Stimulated activated naive CD8-positive, alpha-beta T cell treated with anti-CD3 and anti-CD28 coated beads, Interleukin-15, amount 100 ng/mL, for 72 hours (primary cell): ENCODE data around the gene HEPACAM.

ENCODE experiments used
- ATAC-seq: fragments of 150-1000 bp; cut with Tn5 transposase; 2 replicates; pipeline ENCODE4 v1.10.0; 2021; ENCODE audit warnings: mild to moderate bottlenecking, moderate library complexity
- DNase-seq, 2 donors: peaks; one replicate each; pipeline ENCODE4 v3.0.0; 2021 to 2022
- H3K27ac Mint-ChIP-seq, 2 donors: one replicate each; pipeline ENCODE4 v1.8.0; 2022; ENCODE audit warnings: mild to moderate bottlenecking in 2 of 2, mixed read lengths in 2 of 2, moderate library complexity in 2 of 2
- H3K27me3 Mint-ChIP-seq: one replicate; pipeline ENCODE4 v1.8.0; 2022; ENCODE audit warnings: mixed read lengths
- H3K4me1 Mint-ChIP-seq: one replicate; pipeline ENCODE4 v1.8.0; 2022; ENCODE audit warnings: mild to moderate bottlenecking, mixed read lengths
- H3K4me3 Mint-ChIP-seq, 2 donors: one replicate each; pipeline ENCODE4 v1.8.0; 2022; ENCODE audit warnings: mild to moderate bottlenecking in 2 of 2, mixed read lengths in 2 of 2, moderate library complexity in 1 of 2
- H3K9me3 Mint-ChIP-seq, 2 donors: one replicate each; pipeline ENCODE4 v1.8.0; 2022; ENCODE audit warnings: mixed read lengths in 2 of 2

The HEPACAM gene

DNA sequence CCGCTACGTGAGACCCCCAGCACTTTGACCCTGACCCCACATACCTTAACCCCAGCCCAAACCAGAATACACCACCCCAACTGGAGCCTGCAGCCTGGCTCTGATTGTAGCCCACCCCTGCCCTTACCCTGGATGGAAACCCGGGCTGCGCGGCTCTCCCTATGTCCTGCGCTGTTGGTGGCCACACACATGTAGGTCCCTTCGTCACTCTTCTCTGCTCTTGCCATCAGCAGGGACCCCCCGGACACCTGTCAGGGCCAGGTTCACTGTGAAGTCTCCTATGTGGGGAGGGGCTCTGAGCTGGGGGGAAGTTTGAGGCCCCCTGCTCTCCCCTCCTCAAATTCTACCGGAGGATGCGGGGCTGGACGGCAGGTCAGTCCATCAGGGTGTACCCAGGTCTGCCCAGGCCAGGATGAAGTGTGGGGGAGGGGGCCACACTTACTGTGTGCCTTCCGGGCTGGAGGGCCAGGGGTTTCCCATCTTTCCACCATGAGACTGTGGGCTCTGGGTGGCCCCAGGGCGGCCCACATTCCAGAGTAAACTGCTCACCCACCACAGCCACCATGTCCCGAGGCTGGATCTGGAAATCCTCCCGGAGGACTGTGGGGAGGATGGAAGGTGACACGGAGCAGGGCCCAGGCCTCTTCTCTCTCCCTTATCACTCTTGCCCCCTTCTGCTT is 39.6 kb downstream of the HEPACAM start:
- DNase-seq: no peak
- peaks cover 29% of the 10 kb centered on the region for H3K27me3 Mint-ChIP-seq
- ATAC-seq: no peak
- H3K27ac Mint-ChIP-seq: no peak overlapping the region
- no peak overlapping the region for H3K4me3 Mint-ChIP-seq
- no peaks in the 10 kb centered on the region for H3K9me3 Mint-ChIP-seq
- H3K4me1 Mint-ChIP-seq: no peaks in the 10 kb centered on the region

DNA sequence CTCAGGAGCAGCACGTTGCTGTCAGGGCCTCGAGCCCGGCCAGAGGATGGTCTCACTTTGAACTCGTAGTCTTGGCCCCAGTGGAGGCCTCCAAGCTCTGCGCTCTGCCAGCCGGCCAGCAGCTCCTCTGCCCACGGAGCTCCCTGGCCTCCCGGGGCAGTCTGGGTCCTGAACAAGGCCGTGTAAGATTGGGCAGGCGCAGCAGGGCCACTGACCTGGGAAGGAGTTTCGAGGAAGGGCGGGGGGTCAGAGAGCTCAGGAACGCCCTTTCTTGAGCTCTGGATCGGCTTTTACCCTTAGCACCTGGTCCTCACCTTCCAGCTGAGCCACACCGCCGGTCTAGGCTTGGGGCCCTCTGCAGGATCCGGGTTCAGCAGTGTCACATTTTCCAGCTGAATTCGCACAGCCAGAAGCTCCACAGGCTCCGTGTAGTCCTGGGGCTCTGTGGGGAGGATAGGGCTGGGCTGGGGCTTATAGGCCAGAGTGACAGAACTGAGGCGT is 40.3 kb downstream of the HEPACAM start:
- Mint-ChIP-seq H3K9me3 (no peaks in the 10 kb centered on the region), H3K27ac (no peak overlapping the region), H3K27me3 (peaks cover 22% of the 10 kb centered on the region), H3K4me1 (no peaks in the 10 kb centered on the region), H3K4me3 (no peak overlapping the region)
- DNase-seq: no peak
- no peak for ATAC-seq

DNA sequence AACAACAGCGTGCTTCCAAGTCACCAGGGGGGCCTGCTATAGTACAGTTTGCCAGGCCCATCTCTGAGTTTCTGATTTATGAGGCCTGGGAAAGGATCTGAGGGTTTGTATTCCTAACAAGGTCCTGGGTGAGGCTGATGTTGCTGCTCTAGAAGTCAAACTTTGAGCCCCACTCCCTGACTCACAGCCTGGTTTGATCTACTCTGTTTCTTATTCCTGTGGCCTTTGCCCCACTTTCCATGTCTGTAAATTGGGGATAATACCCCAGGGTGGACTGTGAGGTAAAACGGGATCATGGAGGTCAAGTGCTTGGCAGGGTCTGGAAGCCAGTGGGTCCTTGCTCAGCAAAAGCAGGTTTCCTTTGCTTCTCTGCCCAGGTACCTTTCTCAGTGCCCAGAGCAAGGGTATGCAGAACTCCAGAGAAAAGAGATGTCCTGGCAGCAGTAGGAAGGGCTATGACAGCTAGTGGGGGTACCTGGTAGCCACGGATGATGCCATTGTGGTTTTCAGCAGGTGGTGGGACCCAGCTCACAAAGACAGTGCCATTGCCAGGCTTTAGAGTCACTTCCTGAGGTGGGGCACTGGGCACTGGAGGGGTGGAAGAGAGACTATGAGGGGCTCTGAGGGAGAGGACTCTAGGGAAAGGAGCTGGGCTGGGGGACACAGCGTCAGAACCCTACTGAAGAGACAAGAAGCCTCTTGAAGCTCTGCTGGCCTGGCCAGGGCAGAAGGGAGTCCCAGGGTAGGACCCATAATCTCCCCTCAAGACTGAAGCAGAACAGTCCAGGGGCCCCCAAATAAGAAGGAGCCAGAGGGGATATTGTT is 41.0 kb downstream of the HEPACAM start:
- DNase-seq: no peak
- Mint-ChIP-seq H3K4me3 (no peak overlapping the region), H3K4me1 (no peaks in the 10 kb centered on the region)

DNA sequence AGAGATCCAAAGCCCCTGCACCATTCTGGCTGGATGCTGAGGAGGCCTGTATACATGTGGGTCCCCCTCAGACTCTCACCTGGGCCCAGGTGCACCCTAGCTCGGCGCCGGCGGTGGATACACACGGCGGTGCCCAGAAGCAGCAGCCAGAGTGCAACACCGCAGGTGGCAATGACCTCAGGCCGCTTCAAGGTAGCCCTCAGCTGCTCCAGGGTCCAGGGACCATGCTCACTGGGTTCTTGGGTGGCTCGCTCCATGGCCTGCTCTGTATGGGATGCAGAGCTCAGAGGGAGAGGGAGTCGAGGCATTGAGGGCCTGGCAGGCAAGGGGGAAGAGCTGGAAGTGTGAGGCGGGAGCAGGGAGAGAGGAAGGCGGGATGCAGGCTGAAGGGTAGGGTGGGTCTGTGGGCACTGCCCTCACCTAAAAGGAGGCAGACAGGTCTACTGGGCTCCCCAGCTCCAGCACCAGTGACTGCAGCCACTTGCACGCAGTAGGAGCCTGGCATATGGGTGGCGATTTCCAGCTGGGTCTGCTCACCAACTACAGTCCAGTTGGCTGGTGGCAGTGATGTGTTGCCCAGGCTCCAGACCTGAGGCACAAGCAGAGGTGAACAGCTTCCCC is 42.0 kb downstream of the HEPACAM start:
- ATAC-seq: no peak
- H3K4me1 Mint-ChIP-seq: no peaks in the 10 kb centered on the region

More for the DNA sequence above, 41.0 kb downstream of the HEPACAM start:
- peaks cover 17% of the 10 kb centered on the region for H3K27me3 Mint-ChIP-seq
- ATAC-seq: no peak
- H3K27ac Mint-ChIP-seq: no peak overlapping the region
- H3K9me3 Mint-ChIP-seq: no peaks in the 10 kb centered on the region

DNA sequence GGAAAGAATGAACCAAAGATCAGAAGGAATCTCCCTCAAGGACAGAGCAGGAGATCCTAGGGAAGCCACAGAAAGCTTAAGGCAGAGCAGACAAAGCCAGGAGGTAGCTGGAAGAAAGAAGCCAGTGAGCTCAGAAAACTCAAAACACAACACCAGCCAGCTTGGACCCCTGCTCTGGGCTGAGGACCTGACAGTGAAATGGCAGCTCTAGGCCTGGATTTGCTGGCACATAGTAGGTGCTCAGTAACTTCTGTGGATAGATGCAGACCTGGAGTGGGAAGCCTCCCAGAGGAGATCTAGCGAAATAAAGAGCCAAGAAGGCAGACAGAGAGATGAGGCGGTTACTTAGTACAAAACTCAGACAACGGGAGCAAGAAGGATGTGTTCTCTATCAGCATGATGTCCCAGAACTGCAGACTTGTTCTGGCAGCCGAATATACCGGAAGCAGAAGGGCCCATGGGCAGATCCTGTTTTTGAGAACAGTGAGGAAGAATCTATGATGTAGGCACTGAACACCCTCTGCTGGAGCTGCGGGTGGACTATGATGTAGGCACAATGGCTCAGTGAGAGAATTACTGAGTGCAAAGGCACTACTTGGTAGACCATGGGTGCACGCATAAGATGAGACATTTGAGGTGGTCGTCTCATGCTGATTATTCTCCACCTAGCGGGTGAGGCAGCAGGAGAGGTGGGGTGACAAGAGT is 42.9 kb downstream of the HEPACAM start:
- Mint-ChIP-seq H3K27me3 (peaks cover 8% of the 10 kb centered on the region), H3K9me3 (no peaks in the 10 kb centered on the region), H3K27ac (no peak overlapping the region), H3K4me3 (no peak overlapping the region), H3K4me1 (no peaks in the 10 kb centered on the region)
- DNase-seq (no peak), ATAC-seq (no peak)

More for the DNA sequence above, 42.0 kb downstream of the HEPACAM start:
- Mint-ChIP-seq H3K9me3 (no peaks in the 10 kb centered on the region), H3K4me3 (no peak overlapping the region), H3K27me3 (peaks cover 8% of the 10 kb centered on the region), H3K27ac (no peak overlapping the region)
- no peak for DNase-seq

DNA sequence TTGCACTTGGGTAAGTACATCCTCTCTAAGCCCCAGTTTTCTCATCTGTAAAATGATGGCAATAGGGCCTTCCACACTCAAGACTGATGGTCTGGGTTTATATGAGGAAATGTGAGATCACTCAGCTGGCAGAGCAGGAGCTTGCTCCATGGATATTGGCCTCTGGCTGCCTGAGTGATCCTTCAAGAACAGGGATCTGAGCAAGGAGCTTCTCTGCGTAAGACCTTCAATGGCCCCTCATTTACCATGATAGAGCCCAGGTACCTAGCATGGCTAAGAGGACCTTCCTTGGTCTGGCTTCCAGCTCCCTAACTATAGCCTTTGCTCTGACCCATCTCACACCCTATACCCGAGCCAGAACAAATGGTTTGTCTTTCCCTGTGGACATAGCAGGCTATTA is 43.7 kb downstream of the HEPACAM start:
- DNase-seq: no peak
- H3K27me3 Mint-ChIP-seq: peaks cover 8% of the 10 kb centered on the region
- no peak overlapping the region for H3K4me3 Mint-ChIP-seq

DNA sequence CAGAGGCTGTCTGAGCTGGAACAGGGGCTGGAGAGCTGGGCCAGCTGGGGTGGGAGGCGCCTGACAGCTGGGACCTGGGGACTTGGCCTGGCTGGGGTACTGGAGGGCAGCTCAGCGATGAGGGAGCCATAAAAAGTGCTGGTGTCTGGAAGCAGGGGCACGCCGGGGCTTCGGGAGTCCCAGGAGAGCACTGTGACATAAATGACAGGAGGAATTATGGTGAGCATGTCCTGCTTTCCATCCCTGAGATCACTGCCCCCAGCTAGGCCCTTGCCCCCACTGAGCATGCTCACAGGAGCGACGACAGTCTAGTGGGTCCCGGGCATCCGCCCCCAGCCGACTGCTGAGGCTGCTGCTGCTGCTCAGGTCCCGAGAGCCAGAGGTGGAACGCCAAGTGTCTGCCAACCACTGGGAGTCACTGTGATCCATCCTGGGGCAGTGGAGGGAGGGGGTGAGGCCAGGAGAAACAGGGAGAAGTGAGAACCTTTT is 44.4 kb downstream of the HEPACAM start:
- no peak for DNase-seq
- H3K4me1 Mint-ChIP-seq: no peaks in the 10 kb centered on the region
- peaks cover 15% of the 10 kb centered on the region for H3K27me3 Mint-ChIP-seq
- H3K27ac Mint-ChIP-seq: no peak overlapping the region
- no peak for ATAC-seq
- no peaks in the 10 kb centered on the region for H3K9me3 Mint-ChIP-seq
- H3K4me3 Mint-ChIP-seq: no peak overlapping the region

More for the DNA sequence above, 43.7 kb downstream of the HEPACAM start:
- ATAC-seq: no peak
- Mint-ChIP-seq H3K9me3 (no peaks in the 10 kb centered on the region), H3K4me1 (no peaks in the 10 kb centered on the region), H3K27ac (no peak overlapping the region)

DNA sequence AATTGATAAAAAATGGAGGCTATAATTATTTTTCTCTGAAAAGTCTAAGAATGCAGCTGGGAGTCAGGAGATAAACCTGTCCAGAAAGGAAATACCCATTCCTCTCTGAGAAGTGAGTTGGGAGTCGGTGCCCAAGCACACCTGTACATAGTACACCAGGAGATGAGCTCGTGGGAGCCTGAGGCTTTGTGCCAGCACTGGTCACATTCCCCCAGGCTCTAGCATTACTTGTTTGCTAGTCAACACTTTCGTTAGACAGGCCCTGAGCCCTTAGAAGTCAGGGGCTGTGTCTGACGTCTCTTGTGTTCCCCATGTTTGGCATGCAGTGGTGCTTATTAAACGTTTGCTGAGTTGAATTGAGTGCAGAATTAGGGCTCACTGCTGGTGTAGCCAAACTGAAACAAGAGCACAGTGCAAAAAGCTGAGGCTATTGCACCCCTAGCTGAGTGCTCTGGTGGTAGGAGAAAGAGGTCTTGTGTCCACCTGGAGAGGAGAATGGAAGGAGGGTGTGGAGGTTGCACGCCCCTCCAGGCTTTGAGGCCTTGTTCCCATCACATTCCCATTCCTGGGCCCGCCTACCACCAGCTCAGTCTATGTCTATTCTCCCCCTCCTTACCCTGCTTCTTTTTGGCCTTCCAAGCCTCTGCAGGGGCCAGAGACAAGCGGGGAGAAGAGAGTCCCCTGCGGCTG is 45.0 kb downstream of the HEPACAM start:
- ATAC-seq (no peak), DNase-seq (no peak)
- Mint-ChIP-seq H3K27me3 (peaks cover 21% of the 10 kb centered on the region), H3K27ac (no peak overlapping the region), H3K4me3 (no peak overlapping the region), H3K9me3 (no peaks in the 10 kb centered on the region), H3K4me1 (no peaks in the 10 kb centered on the region)

DNA sequence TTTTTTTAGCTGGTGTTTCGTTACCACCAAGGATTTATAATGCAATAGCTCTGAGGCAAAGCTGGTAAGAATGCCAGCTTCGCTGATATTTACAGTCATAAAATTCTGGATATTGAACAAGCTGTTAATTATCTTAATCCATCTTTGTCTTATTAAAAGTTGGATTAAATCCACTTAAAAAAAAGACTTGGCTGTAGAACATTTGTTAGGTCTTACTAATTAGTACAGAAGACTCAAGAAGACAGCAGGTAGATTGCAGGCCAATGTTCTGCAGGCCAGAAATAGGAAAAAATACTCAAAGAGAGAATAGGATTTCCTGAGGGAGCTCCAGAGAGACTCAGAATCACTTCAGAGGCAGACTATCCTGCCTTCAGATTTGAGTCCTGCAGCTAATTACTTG is 45.7 kb downstream of the HEPACAM start:
- H3K9me3 Mint-ChIP-seq: no peaks in the 10 kb centered on the region

DNA sequence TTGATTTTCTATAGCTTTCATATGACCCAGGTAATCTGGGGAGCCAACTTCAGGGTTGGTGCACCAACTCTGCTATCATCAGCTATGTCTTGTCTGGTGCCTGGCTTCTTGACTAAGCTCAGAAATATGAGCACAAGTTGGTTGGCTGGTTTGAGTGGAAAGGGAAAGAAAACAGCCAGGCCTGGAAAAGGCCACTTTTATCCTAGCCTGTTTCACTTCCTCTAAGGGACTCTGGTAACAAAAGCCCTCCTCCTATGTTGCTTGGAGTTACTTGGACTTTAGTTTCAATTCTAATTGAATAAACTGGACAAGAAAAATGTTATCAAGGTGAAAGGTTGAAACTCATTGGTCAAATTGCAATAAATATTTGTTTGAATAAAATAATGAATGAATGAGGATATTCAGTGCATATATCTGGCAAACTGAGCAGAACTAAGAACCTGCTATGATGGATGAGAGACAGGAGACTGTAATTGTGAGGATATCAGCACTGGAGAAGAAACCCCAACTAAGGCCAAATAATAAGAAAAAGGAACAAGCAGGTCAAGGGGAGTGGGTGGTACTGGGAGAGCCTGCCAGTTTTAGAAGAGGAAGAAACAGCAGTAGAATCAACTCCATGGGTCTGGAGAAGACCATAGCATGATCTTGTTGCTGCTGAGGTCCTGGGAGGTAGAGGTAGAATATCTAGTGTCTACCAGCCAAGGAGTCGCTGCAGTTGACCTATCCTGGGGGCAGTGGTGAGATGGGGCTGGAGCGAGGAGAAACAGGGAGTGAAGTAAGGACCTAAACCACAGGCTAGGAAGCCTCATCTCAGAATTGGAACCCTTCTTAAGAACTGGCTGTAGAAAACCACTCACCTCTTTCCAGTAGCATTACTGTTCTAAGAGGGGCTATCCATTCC is 46.4 kb downstream of the HEPACAM start:
- Mint-ChIP-seq H3K4me3 (no peak overlapping the region), H3K27ac (no peak overlapping the region), H3K4me1 (no peaks in the 10 kb centered on the region), H3K9me3 (no peaks in the 10 kb centered on the region), H3K27me3 (peaks cover 25% of the 10 kb centered on the region)
- DNase-seq: no peak
- no peak for ATAC-seq

More for the DNA sequence above, 45.7 kb downstream of the HEPACAM start:
- H3K4me3 Mint-ChIP-seq: no peak overlapping the region
- H3K4me1 Mint-ChIP-seq: no peaks in the 10 kb centered on the region
- H3K27ac Mint-ChIP-seq: no peak overlapping the region
- H3K27me3 Mint-ChIP-seq: peaks cover 25% of the 10 kb centered on the region
- DNase-seq (no peak), ATAC-seq (no peak)

DNA sequence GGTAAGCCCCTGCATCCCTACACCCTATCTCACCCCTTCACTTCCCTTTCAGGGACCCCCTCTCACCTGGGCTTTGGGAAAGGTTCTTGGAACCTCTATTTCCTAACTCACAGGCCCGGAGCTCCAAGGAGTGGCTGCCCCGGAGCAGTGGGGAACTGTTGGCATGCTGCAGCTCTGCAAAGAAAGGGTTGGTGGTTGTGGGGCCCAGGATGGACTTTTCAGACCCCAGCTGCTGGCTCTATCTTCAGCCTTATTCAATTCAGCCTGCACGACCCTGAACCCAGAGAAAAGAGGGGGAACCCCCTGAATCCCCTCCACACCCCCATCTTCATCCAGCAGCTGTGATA is 48.2 kb downstream of the HEPACAM start:
- H3K27me3 Mint-ChIP-seq: peaks cover 19% of the 10 kb centered on the region
- no peaks in the 10 kb centered on the region for H3K4me1 Mint-ChIP-seq
- no peak overlapping the region for H3K27ac Mint-ChIP-seq
- DNase-seq: no peak
- no peaks in the 10 kb centered on the region for H3K9me3 Mint-ChIP-seq
- no peak for ATAC-seq
- no peak overlapping the region for H3K4me3 Mint-ChIP-seq

DNA sequence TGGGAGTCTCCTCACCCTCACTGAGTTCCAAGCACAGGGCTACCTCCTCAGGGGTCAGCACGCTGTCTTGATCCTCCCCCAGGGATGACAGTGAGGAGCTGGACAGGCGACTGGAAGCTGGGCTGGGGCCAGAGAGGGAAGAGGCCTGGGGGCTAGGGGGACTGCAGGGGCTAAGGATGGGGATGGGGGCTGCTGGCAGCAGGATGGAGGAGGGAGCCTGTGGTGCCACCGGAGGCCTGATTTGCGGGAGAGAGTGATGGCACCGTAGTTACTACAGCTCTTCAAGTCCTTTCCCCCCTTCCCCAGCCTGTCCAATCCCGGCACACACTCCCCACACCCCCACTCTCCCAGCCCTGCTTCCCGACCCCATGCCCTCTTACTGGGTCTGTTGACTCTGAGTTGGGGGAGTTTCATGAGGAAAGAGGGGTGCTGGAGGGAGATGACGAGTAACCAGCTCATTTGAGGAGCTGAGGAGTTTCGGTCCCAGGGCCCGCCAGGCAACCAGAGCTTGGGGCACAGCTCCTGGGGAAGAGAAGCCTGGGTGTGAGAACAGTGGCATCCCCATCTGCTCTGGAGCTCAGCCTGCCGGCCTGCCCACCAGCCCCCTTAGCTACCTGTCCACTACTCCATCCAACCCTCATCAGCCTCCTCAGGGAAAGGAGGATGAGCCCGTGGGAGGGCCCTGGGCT is 48.7 kb downstream of the HEPACAM start:
- no peak overlapping the region for H3K27ac Mint-ChIP-seq
- H3K4me3 Mint-ChIP-seq: no peak overlapping the region
- no peak for DNase-seq
- peaks cover 17% of the 10 kb centered on the region for H3K27me3 Mint-ChIP-seq
- peak; percentile 14 for ATAC-seq
- H3K4me1 Mint-ChIP-seq: no peaks in the 10 kb centered on the region
- no peaks in the 10 kb centered on the region for H3K9me3 Mint-ChIP-seq

DNA sequence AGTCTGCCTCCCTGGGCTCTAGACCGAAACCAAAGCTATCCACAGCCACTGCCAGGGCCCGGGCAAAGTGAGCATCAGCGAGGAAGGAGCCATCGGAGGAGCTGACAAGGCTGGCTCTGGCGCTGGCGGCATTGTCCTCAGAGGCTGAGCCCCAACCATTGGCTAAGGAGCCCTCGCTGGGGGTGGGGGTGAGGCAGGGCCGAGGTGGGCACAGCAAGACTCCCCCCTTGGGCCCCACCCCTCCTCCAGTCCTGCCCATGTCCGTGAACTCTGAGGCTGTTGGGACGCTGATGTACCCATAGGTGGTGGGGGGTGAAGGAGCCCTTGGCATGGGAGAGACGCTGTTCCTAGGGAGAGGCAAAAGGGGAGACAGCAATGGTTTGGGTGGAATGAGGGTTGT is 49.4 kb downstream of the HEPACAM start:
- Mint-ChIP-seq H3K9me3 (no peaks in the 10 kb centered on the region), H3K27me3 (peaks cover 17% of the 10 kb centered on the region), H3K27ac (no peak overlapping the region), H3K4me3 (no peak overlapping the region), H3K4me1 (no peaks in the 10 kb centered on the region)
- ATAC-seq (peak; percentile 31), DNase-seq (no peak)
